GM18498 (cell line): ENCODE results near the gene BHLHE41.

Experiments used
- ATAC-seq: cut with Tn5 transposase; IDR thresholded peaks from one replicate; pipeline ENCODE4 v1.9.1; 2021; ENCODE audit warnings: mild to moderate bottlenecking, moderate library complexity; ENCODE audit not compliant: unreplicated experiment

BHLHE41 gene

GRCh38 chr12:26114720-26115401 lies 10.0 kb downstream of the BHLHE41 start:
- ATAC-seq, result no peak

- ATAC-seq, result peak; percentile 79
These were observed 10.8 kb downstream of the BHLHE41 start for GRCh38 chr12:26113853-26114719.

GRCh38 chr12:26113181-26113654 lies 11.6 kb downstream of the BHLHE41 start:
- no peak for ATAC-seq

GRCh38 chr12:26112703-26113147 lies 12.1 kb downstream of the BHLHE41 start:
- no peak for ATAC-seq

GRCh38 chr12:26112232-26112631 lies 12.6 kb downstream of the BHLHE41 start:
- ATAC-seq, result no peak

- no peak for ATAC-seq
These were observed 15.4 kb downstream of the BHLHE41 start for GRCh38 chr12:26109343-26109881.

- ATAC-seq, result no peak
These were observed 15.9 kb downstream of the BHLHE41 start for GRCh38 chr12:26108915-26109314.

- no peak for ATAC-seq
These were observed 18.5 kb downstream of the BHLHE41 start for GRCh38 chr12:26106347-26106746.

GRCh38 chr12:26102953-26103352 lies 21.9 kb downstream of the BHLHE41 start:
- ATAC-seq, result no peak

GRCh38 chr12:26101763-26102162 lies 23.1 kb downstream of the BHLHE41 start:
- ATAC-seq, result no peak

- ATAC-seq, result no peak
These were observed 23.5 kb downstream of the BHLHE41 start for GRCh38 chr12:26101350-26101734.

- no peak for ATAC-seq
These were observed 24.0 kb downstream of the BHLHE41 start for GRCh38 chr12:26100666-26101349.

GRCh38 chr12:26097046-26097878 lies 27.6 kb downstream of the BHLHE41 start:
- peak; percentile 81 for ATAC-seq

- ATAC-seq, result no peak
These were observed 28.8 kb downstream of the BHLHE41 start for GRCh38 chr12:26096036-26096435.

GRCh38 chr12:26095186-26095585 lies 29.7 kb downstream of the BHLHE41 start:
- no peak for ATAC-seq

- ATAC-seq, result no peak
These were observed 32.3 kb downstream of the BHLHE41 start for GRCh38 chr12:26092346-26093105.

- no peak for ATAC-seq
These were observed 33.0 kb downstream of the BHLHE41 start for GRCh38 chr12:26091822-26092221.

GRCh38 chr12:26090836-26091510 lies 33.9 kb downstream of the BHLHE41 start:
- ATAC-seq, result no peak

GRCh38 chr12:26088998-26089397 lies 35.8 kb downstream of the BHLHE41 start:
- ATAC-seq, result peak; percentile 89
